ENCODE measurements around the gene TIMM10B.
A peak's percentile ranks its signal among the peaks of the same experiment; 100 is the strongest.

TIMM10B gene

GRCh38 chr11:6474413-6474792 is 6.9 kb upstream of the TIMM10B start:
- Histone ChIP-seq H3K4me3 (ENCODE audit: low read length) (peak overlapping the region; percentile 71), H3K9ac (ENCODE audit: low read length) (peak overlapping the region; percentile 56), H3K9me3 (ENCODE audit: control insufficient read depth, low read depth, low read length) (no peaks in the 10 kb centered on the region), H3K27ac (ENCODE audit: low read length) (peak overlapping the region; percentile 81), H3K4me1 (ENCODE audit: control insufficient read depth, low read depth, low read length) (peaks cover 19% of the 10 kb centered on the region), H3K36me3 (ENCODE audit: control insufficient read depth, low read depth, low read length) (peaks cover 26% of the 10 kb centered on the region), H3K27me3 (ENCODE audit: control insufficient read depth, insufficient read depth, low read length) (no peaks in the 10 kb centered on the region)

GRCh38 chr11:6474806-6475500 is 6.3 kb upstream of the TIMM10B start:
- Histone ChIP-seq H3K9ac (ENCODE audit: low read length) (peak overlapping the region; percentile 56), H3K27ac (ENCODE audit: low read length) (peak overlapping the region; percentile 35), H3K9me3 (ENCODE audit: control insufficient read depth, low read depth, low read length) (no peaks in the 10 kb centered on the region), H3K4me1 (ENCODE audit: control insufficient read depth, low read depth, low read length) (peaks cover 19% of the 10 kb centered on the region), H3K27me3 (ENCODE audit: control insufficient read depth, insufficient read depth, low read length) (no peaks in the 10 kb centered on the region), H3K4me3 (ENCODE audit: low read length) (peak overlapping the region; percentile 71), H3K36me3 (ENCODE audit: control insufficient read depth, low read depth, low read length) (peaks cover 26% of the 10 kb centered on the region)

- peaks cover 23% of the 10 kb centered on the region for H3K4me1 ChIP-seq (ENCODE audit: control insufficient read depth, low read depth, low read length)
- H3K4me3 ChIP-seq (ENCODE audit: low read length) = no peak overlapping the region
- H3K9me3 ChIP-seq (ENCODE audit: control insufficient read depth, low read depth, low read length) = no peaks in the 10 kb centered on the region
- no peak overlapping the region for H3K27ac ChIP-seq (ENCODE audit: low read length)
- no peaks in the 10 kb centered on the region for H3K27me3 ChIP-seq (ENCODE audit: control insufficient read depth, insufficient read depth, low read length)
- peaks cover 26% of the 10 kb centered on the region for H3K36me3 ChIP-seq (ENCODE audit: control insufficient read depth, low read depth, low read length)
- no peak overlapping the region for H3K9ac ChIP-seq (ENCODE audit: low read length)
Observed at GRCh38 chr11:6475936-6476335, 5.4 kb upstream of the TIMM10B start.

GRCh38 chr11:6476571-6476970 is 4.7 kb upstream of the TIMM10B start:
- Histone ChIP-seq H3K4me1 (ENCODE audit: control insufficient read depth, low read depth, low read length) (peaks cover 23% of the 10 kb centered on the region), H3K27me3 (ENCODE audit: control insufficient read depth, insufficient read depth, low read length) (no peaks in the 10 kb centered on the region), H3K9me3 (ENCODE audit: control insufficient read depth, low read depth, low read length) (no peaks in the 10 kb centered on the region), H3K9ac (ENCODE audit: low read length) (no peak overlapping the region), H3K27ac (ENCODE audit: low read length) (no peak overlapping the region), H3K36me3 (ENCODE audit: control insufficient read depth, low read depth, low read length) (peaks cover 26% of the 10 kb centered on the region), H3K4me3 (ENCODE audit: low read length) (no peak overlapping the region)

- H3K4me1 ChIP-seq (ENCODE audit: control insufficient read depth, low read depth, low read length) = peaks cover 4% of the 10 kb centered on the region
- H3K9ac ChIP-seq (ENCODE audit: low read length) = peak overlapping the region; percentile 95
- H3K27me3 ChIP-seq (ENCODE audit: control insufficient read depth, insufficient read depth, low read length) = no peaks in the 10 kb centered on the region
- H3K4me3 ChIP-seq (ENCODE audit: low read length) = peak overlapping the region; percentile 94
- H3K9me3 ChIP-seq (ENCODE audit: control insufficient read depth, low read depth, low read length) = no peaks in the 10 kb centered on the region
- H3K36me3 ChIP-seq (ENCODE audit: control insufficient read depth, low read depth, low read length) = peaks cover 54% of the 10 kb centered on the region
- peak overlapping the region; percentile 58 for H3K27ac ChIP-seq (ENCODE audit: low read length)
Observed at GRCh38 chr11:6480299-6480914, 894 bp upstream of the TIMM10B start.

GRCh38 chr11:6481924-6482275 is 599 bp downstream of the TIMM10B start:
- H3K4me3 ChIP-seq (ENCODE audit: low read length) = peak overlapping the region; percentile 94

GRCh38 chr11:6482441-6482840 is 1.1 kb downstream of the TIMM10B start:
- peaks cover 4% of the 10 kb centered on the region for H3K4me1 ChIP-seq (ENCODE audit: control insufficient read depth, low read depth, low read length)
- no peak overlapping the region for H3K27ac ChIP-seq (ENCODE audit: low read length)
- peaks cover 61% of the 10 kb centered on the region for H3K36me3 ChIP-seq (ENCODE audit: control insufficient read depth, low read depth, low read length)
- H3K27me3 ChIP-seq (ENCODE audit: control insufficient read depth, insufficient read depth, low read length) = no peaks in the 10 kb centered on the region
- H3K9ac ChIP-seq (ENCODE audit: low read length) = no peak overlapping the region
- H3K4me3 ChIP-seq (ENCODE audit: low read length) = peak overlapping the region; percentile 94
- H3K9me3 ChIP-seq (ENCODE audit: control insufficient read depth, low read depth, low read length) = no peaks in the 10 kb centered on the region

More at GRCh38 chr11:6481924-6482275, 599 bp downstream of the TIMM10B start:
- H3K9me3 ChIP-seq (ENCODE audit: control insufficient read depth, low read depth, low read length) = no peaks in the 10 kb centered on the region
- H3K36me3 ChIP-seq (ENCODE audit: control insufficient read depth, low read depth, low read length) = peaks cover 64% of the 10 kb centered on the region
- H3K9ac ChIP-seq (ENCODE audit: low read length) = peak overlapping the region; percentile 95
- no peaks in the 10 kb centered on the region for H3K27me3 ChIP-seq (ENCODE audit: control insufficient read depth, insufficient read depth, low read length)
- peaks cover 4% of the 10 kb centered on the region for H3K4me1 ChIP-seq (ENCODE audit: control insufficient read depth, low read depth, low read length)
- H3K27ac ChIP-seq (ENCODE audit: low read length) = peak overlapping the region; percentile 66

- H3K9me3 ChIP-seq (ENCODE audit: control insufficient read depth, low read depth, low read length) = no peaks in the 10 kb centered on the region
- H3K4me3 ChIP-seq (ENCODE audit: low read length) = no peak overlapping the region
- no peaks in the 10 kb centered on the region for H3K27me3 ChIP-seq (ENCODE audit: control insufficient read depth, insufficient read depth, low read length)
- H3K9ac ChIP-seq (ENCODE audit: low read length) = no peak overlapping the region
- H3K4me1 ChIP-seq (ENCODE audit: control insufficient read depth, low read depth, low read length) = peaks cover 4% of the 10 kb centered on the region
- H3K27ac ChIP-seq (ENCODE audit: low read length) = no peak overlapping the region
- peaks cover 59% of the 10 kb centered on the region for H3K36me3 ChIP-seq (ENCODE audit: control insufficient read depth, low read depth, low read length)
Observed at GRCh38 chr11:6483015-6483414, 1.7 kb downstream of the TIMM10B start.

- no peaks in the 10 kb centered on the region for H3K27me3 ChIP-seq (ENCODE audit: control insufficient read depth, insufficient read depth, low read length)
- H3K36me3 ChIP-seq (ENCODE audit: control insufficient read depth, low read depth, low read length) = peaks cover 52% of the 10 kb centered on the region
- H3K27ac ChIP-seq (ENCODE audit: low read length) = no peak overlapping the region
- no peak overlapping the region for H3K4me3 ChIP-seq (ENCODE audit: low read length)
- H3K9ac ChIP-seq (ENCODE audit: low read length) = no peak overlapping the region
- no peaks in the 10 kb centered on the region for H3K4me1 ChIP-seq (ENCODE audit: control insufficient read depth, low read depth, low read length)
- no peaks in the 10 kb centered on the region for H3K9me3 ChIP-seq (ENCODE audit: control insufficient read depth, low read depth, low read length)
Observed at GRCh38 chr11:6485661-6486060, 4.4 kb downstream of the TIMM10B start.

- H3K36me3 ChIP-seq (ENCODE audit: control insufficient read depth, low read depth, low read length) = peaks cover 52% of the 10 kb centered on the region
Observed at GRCh38 chr11:6486256-6486655, 5.0 kb downstream of the TIMM10B start.

GRCh38 chr11:6486938-6487337 is 5.6 kb downstream of the TIMM10B start:
- Histone ChIP-seq H3K9me3 (ENCODE audit: control insufficient read depth, low read depth, low read length) (no peaks in the 10 kb centered on the region), H3K4me1 (ENCODE audit: control insufficient read depth, low read depth, low read length) (no peaks in the 10 kb centered on the region), H3K27me3 (ENCODE audit: control insufficient read depth, insufficient read depth, low read length) (no peaks in the 10 kb centered on the region), H3K9ac (ENCODE audit: low read length) (no peak overlapping the region), H3K27ac (ENCODE audit: low read length) (no peak overlapping the region), H3K4me3 (ENCODE audit: low read length) (no peak overlapping the region), H3K36me3 (ENCODE audit: control insufficient read depth, low read depth, low read length) (peaks cover 52% of the 10 kb centered on the region)

More at GRCh38 chr11:6486256-6486655, 5.0 kb downstream of the TIMM10B start:
- H3K27ac ChIP-seq (ENCODE audit: low read length) = no peak overlapping the region
- no peak overlapping the region for H3K9ac ChIP-seq (ENCODE audit: low read length)
- H3K27me3 ChIP-seq (ENCODE audit: control insufficient read depth, insufficient read depth, low read length) = no peaks in the 10 kb centered on the region
- H3K4me3 ChIP-seq (ENCODE audit: low read length) = no peak overlapping the region
- no peaks in the 10 kb centered on the region for H3K9me3 ChIP-seq (ENCODE audit: control insufficient read depth, low read depth, low read length)
- no peaks in the 10 kb centered on the region for H3K4me1 ChIP-seq (ENCODE audit: control insufficient read depth, low read depth, low read length)

GRCh38 chr11:6488342-6488741 is 7.0 kb downstream of the TIMM10B start:
- H3K27ac ChIP-seq (ENCODE audit: low read length) = no peak overlapping the region
- H3K4me3 ChIP-seq (ENCODE audit: low read length) = no peak overlapping the region
- H3K9me3 ChIP-seq (ENCODE audit: control insufficient read depth, low read depth, low read length) = no peaks in the 10 kb centered on the region
- peaks cover 42% of the 10 kb centered on the region for H3K36me3 ChIP-seq (ENCODE audit: control insufficient read depth, low read depth, low read length)
- no peaks in the 10 kb centered on the region for H3K27me3 ChIP-seq (ENCODE audit: control insufficient read depth, insufficient read depth, low read length)
- H3K9ac ChIP-seq (ENCODE audit: low read length) = no peak overlapping the region
- H3K4me1 ChIP-seq (ENCODE audit: control insufficient read depth, low read depth, low read length) = no peaks in the 10 kb centered on the region

Measured in iPS-18a (cell line).